Germinal center (tissue), 1 donor: ENCODE measurements around the gene KRTAP2-4.
"Not testable (repeated sequence)": the region's sequence is repeated elsewhere in the genome, so short reads cannot be mapped to it uniquely, and the experiment has no call there.

ENCODE experiments used
- DNase-seq: peaks from one replicate; pipeline ENCODE4 v3.0.0; 2012; ENCODE audit warnings: mixed read lengths, low spot score

The KRTAP2-4 gene, protein sequence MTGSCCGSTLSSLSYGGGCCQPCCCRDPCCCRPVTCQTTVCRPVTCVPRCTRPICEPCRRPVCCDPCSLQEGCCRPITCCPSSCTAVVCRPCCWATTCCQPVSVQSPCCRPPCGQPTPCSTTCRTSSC

DNA sequence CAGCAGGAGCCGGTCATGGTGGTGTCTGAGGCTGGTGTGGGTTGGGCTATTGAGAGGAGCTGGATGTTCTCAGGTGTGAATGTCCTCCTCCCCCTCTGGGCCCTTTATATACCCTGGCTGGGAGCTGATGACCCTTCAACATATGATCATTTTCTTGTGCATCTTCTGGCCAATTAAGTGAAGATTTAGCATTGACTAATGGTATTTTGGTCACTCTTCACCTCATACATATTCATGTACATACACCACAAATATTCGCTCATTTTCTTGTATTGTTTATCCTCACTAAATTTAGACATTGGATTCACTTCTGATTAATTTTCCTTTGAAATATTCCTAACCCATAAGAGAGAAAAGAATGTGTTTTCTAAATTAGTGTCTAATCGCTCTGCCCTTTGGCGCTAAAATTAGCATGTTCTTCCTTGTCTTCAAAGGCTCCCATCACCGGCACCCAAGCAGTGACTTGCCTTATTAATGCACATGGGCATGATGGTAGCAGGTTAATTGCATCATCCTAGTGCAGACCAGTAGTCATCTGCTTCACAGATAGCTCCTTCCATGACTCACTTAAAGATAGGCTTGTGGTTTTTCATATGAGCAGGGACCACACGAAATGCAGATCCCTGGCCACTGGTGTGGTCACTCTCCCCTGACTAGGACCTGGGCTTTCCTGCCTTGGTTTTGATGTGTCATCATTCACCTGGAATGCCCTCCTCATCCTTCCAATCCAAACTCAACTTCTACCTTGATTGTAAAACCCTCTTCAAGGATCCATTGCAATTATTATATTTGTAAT lies at the start of gene KRTAP2-4:
Gene KRTAP2-4, minus strand, starts transcription at position 51 of the 796 bp plus-strand sequence. Its CDS starts 34 bp downstream, at position 17.
- DNase-seq: no peak

DNA sequence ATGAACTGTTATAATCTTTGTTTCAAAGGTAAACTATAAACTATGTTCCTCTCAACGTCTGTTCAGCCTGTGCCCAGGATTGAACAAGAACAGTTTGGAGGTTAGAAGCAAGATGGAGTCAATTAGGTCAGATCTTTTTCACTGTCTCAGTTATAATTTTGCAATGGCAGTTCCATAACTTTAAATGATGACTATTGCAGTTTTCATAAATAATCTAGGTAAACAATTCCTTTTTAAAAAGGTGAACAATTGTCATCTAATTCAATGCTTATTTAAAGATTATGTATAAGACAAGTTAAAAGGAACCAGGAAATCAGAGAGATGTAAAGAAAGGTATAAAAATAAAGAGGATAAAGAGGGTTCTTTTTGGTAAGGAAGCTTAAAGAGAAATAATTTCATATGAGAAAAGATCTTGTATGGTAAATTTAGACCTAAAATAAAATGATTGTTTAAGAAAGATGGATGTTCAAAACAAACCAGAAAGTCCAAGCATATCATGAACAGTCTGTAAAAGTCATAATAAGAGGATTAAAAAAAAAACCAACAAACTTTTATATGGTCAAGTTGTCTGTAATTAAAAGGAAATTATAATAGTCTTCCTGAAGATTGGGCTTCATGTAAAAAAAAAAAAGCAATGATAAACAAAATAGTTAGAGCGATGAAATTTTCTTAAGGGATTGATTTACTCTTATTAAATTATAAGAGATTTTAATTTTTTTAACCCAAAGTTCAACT lies 45.6 kb upstream of the KRTAP2-4 start:
- no peak for DNase-seq

DNA sequence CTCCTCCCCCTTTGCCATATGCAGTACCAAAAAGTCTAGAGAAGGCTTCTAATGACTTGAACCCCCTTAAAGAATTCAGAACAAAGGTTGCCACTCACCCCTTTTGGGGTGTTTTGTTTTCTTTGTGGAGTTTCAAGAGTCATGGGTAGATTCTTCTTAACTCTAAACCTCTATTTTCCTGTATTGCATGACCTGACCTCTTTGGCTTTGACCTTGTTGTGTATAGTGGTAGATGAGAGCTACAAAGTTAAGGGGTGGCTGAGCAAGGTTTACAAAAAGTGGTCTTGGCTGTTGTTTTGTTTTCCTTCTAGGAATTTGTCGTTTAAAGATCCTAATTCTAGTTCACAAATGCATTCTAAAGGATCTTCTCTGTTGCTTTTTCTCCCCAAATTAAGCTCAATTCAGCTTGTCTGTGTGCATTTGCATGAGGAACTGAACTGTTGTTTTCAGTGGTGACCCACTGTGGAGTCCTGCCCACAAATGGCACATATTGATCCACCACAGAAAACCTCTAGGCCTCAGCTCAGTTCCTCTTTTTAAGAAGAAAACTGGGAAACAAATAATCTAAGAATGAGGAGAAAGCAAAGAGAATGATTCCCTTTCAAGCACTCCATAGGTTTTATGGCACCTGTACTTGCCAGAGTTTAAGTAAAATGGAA lies 43.2 kb upstream of the KRTAP2-4 start:
- not testable (repeated sequence) for DNase-seq

DNA sequence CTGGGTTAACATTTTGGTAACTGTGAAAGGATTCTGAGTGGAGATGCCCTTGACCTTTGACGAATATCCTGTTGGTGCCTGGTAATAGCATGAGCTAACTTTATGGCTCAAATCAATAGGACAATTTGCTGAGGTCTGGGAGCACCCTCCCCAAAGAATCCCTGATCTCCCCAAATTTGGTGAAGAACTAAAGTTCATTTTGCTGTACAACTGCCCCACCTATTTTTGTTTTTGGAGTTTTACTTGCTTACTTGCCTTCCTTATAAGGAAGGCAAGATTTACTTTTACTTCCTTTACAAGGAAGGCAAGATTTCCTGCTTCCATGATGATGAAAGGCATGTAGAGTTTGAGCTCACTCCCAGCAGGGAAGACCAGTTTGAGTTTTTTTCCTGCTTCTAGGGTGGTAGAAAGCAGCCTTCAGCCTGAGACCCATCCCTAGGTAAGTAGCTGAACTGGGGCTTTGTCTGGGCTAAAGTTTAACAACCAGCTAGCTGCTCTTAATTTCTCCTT lies 42.3 kb upstream of the KRTAP2-4 start:
- no peak for DNase-seq

DNA sequence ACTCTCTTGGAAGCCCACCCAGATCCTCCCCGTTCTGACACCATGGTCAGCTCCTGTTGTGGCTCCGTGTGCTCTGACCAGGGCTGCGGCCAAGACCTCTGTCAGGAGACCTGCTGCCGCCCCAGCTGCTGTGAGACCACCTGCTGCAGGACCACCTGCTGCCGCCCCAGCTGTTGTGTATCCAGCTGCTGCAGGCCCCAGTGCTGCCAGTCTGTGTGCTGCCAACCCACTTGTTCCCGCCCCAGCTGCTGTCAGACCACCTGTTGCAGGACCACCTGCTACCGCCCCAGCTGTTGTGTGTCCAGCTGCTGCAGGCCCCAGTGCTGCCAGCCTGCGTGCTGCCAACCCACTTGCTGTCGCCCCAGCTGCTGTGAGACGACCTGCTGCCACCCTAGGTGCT lies 39.7 kb upstream of the KRTAP2-4 start, which contains the start of gene KRTAP4-9:
Gene KRTAP4-9, plus strand, starts transcription at position 43 of the 400 bp plus-strand sequence. Its CDS starts 0 bp downstream, at position 43.
- DNase-seq: not testable (repeated sequence)

DNA sequence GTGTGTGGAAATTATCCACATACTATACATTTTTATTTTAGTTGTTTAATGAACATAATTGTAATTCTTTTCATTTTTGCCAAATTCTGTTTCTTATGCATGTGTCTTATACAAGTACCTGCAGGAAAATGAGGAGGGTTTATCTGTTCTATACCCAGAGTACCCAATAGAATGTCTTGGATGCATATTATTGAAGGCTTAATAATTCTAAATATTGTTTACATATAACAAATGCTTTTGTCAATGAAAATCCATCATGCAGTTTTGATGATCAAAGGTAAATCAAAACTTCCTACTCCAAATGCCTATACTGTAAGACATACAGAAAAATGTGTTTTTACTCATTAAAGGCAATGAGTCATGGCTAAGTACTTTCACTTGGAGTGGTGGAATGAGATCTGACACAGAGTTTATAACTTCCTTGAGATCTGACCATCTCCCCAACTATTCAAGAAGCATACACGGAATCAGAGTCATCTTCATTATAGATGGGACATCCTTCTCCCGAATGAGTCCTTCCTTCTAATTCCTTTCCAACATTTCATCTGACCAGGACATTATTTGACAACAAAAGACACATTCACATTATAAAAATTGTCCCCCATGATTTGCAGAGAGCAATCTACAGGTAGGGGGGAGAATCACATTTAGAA lies 38.8 kb upstream of the KRTAP2-4 start:
- DNase-seq: not testable (repeated sequence)

DNA sequence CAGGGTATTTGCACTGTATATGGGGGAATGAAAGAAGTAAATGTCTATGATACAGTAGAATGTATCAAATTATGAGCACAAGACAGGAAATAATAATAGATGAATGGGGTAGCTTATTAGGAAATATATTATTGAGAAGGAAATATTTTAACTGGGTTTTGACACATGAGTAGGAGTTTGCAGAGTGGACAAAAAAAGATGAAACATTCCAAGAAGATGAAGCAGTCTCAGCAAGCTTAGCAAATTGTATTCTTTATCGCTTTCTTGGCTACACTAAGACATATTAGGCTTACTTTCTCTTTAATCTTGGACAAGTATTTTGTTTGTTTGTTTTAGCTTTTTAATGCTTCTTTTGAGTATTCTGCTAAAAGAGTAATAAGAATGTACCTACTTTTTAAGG lies 38.2 kb upstream of the KRTAP2-4 start:
- DNase-seq: no peak

DNA sequence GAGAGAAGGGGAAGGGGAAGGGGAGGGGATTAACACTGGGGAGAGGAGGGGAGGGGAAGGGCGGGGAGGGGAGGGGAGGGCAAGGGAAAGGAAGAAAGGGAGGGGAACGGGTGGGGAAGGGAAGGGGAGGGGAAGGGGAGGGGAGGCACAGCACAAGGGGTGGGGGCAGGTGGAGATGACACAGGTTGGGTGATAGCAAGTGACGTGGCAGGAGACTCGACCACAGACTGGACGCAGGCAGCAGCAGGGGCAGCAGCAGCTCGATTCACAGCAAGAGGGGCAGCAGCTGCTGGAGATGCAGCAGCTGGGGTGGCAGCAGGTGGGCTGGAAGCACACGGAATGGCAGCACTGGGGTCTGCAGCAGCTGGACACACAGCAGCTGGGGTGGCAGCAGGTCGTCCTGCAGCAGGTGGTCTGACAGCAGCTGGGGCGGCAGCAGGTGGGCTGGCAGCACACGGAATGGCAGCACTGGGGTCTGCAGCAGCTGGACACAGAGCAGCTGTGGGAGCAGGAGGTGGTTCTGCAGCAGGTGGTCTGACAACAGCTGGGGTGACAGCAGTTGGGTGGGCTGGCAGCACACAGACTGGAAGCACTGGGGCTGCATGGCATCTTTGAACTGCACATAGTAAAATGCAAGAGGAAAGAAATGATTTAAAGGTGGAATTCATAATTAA lies 36.0 kb upstream of the KRTAP2-4 start, which contains the start of gene KRTAP4-16:
Gene KRTAP4-16, minus strand, starts transcription at position 624 of the 674 bp plus-strand sequence. Its CDS starts 0 bp downstream, at position 624.
- DNase-seq: no peak

DNA sequence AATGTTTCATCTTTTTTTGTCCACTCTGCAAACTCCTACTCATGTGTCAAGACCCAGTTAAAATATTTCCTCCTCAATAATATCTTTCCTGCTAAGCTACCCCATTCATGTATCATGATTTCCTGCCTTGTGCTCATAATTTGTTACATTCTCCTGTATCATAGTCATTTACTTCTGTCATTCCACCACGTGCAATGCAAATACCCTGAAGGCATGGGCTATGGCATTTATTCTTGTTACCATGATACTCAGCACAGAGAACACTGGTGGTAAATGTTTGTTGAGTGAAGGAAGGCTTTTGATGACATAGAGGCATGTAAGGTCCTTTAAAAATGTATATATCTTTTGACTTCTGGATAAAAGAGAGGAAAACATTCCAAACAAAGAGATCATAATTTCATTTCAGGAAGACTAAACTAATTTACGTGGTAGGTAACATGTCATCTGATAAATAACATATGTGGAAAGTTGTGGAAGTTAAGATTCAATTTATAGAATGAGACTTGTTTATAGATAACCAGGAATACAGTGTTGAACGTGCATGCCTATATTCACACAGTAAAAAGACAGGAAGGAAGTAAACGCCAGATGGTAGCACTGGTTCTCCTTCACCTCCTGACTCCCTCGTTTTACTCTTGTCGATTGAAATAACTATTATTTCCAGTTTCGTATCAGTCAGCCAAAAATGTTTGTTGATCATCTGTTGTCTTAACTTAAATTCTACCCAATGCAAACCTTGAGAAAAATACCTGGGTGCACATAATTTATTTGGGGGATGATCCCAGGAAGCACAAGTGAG lies 34.2 kb upstream of the KRTAP2-4 start:
- DNase-seq: not testable (repeated sequence)

DNA sequence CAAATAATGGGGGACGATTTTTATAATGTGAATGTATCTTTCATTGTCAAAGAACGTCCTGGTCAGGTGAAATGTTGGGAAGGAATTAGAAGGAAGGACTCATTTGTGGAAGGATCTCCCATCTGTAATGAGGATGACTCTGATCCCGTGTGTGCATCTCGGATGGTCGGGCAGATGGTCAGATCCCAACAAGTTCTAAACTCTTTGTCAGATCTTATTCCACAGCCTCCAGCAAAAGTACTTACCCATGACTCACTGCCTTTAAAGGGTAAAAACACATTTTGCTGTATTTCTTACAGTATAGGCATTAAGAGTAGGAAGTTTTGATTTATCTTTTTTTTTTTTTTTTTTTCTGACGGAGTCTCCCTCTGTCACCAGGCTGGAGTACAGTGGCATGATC lies 32.8 kb upstream of the KRTAP2-4 start:
- no peak for DNase-seq

DNA sequence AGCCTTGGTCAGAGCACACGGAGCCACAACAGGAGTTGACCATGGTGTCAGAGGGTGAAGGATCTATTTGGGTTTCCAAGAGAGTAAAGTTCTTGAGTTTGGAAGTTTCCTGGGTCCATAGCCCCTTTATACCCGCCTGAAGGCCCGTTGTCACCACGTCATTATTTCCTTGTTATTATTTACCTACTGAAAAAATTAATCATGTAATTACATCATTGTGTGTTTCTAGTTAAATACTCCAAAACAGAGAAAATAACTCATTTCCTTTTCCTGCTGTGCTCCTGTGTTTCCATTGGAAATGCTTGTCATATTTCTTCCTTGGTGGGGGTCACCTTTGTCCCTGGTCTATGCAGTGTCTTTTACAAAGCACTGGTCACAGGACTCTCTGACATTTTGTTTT lies 32.4 kb upstream of the KRTAP2-4 start, which contains the start of gene KRTAP4-8:
Gene KRTAP4-8, minus strand, starts transcription at position 101 of the 400 bp plus-strand sequence. Its CDS starts 58 bp downstream, at position 43.
- DNase-seq: no peak

DNA sequence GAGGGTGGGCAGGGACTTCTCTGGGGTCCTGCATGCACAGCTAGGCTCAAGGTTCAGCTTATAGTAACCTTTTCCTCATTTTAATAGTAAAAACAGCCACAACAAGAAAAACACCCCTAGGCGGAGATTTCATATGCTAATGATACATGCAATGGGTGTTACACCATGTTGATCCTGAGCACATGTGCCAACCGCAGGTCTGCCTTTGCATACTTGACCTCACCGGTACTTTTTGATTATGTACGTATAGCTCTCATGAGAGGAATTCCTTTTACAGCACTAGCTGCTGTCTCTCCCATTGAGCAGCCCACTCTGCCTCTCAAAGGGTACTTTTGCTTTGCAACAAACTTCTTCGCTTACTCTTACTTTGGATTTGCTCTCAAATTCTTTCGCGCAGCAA lies 30.4 kb upstream of the KRTAP2-4 start:
- no peak for DNase-seq

DNA sequence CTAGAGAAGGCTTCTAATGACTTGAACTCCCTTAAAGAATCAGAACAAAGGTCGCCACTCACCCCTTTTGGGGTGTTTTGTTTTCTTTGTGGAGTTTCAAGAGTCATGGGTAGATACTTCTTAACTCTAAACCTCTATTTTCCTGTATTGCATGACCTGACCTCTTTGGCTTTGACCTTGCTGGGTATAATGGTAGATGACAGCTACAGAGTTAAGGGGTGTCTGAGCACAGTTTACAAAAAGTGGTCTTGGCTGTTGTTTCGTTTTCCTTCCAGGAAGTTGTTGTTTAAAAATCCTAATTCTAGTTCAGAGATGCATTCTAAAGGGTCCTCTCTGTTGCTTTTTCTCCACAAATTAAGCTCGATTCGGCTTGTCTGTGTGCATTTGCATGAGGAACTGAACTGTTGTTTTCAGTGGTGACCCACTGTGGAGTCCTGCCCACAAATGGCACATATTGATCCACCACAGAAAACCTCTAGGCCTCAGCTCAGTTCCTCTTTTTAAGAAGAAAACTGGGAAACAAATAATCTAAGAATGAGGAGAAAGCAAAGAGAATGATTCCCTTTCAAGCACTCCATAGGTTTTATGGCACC lies 23.2 kb upstream of the KRTAP2-4 start:
- not testable (repeated sequence) for DNase-seq

DNA sequence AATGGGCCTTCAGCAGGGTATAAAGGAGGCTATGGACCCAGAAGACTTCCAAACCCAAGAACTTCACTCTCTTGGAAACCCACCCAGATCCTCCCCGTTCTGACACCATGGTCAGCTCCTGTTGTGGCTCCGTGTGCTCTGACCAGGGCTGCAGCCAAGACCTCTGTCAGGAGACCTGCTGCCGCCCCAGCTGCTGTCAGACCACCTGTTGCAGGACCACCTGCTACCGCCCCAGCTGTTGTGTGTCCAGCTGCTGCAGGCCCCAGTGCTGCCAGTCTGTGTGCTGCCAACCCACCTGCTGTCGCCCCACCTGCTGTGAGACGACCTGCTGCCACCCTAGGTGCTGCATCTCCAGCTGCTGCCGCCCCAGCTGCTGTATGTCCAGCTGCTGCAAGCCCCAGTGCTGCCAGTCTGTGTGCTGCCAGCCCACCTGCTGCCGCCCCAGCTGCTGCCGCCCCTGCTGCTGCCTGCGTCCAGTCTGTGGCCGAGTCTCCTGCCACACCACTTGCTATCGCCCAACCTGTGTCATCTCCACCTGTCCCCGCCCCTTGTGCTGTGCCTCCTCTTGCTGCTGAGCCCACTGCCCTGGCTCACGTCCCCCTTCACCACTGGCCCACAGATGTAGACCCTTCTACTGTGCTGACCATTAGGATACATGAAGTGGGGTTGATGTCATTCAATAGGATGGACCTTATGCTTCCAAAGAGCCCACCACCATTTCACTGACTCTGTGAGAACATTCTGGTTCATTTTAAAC lies 18.6 kb upstream of the KRTAP2-4 start, which contains the start of gene KRTAP4-7:
Gene KRTAP4-7, plus strand, starts transcription at position 51 of the 757 bp plus-strand sequence. Its CDS starts 57 bp downstream, at position 108.
- not testable (repeated sequence) for DNase-seq

DNA sequence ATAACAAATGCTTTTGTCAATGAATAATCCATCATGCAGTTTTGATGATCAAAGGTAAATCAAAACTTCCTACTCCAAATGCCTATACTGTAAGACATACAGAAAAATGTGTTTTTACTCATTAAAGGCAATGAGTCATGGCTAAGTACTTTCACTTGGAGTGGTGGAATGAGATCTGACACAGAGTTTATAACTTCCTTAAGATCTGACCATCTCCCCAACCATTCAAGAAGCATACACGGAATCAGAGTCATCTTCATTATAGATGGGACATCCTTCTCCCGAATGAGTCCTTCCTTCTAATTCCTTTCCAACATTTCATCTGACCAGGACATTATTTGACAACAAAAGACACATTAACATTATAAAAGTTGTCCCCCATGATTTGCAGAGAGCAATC lies 17.7 kb upstream of the KRTAP2-4 start:
- not testable (repeated sequence) for DNase-seq

DNA sequence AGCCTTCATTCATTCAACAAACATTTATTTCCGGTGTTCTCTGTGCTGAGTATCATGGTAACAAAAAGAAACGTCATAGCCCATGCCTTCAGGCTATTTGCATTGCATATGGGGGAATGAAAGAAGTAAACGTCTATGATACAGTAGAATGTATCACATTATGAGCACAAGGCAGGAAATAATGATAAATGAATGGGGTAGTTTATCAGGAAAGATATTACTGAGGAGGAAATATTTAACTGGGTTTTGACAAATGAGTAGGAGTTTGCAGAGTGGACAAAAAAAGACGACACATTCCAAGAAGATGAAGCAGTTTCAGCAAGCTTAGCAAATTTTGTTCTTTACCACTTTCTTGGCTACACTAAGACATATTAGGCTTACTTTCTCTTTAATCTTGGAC lies 16.9 kb upstream of the KRTAP2-4 start:
- DNase-seq: no peak

DNA sequence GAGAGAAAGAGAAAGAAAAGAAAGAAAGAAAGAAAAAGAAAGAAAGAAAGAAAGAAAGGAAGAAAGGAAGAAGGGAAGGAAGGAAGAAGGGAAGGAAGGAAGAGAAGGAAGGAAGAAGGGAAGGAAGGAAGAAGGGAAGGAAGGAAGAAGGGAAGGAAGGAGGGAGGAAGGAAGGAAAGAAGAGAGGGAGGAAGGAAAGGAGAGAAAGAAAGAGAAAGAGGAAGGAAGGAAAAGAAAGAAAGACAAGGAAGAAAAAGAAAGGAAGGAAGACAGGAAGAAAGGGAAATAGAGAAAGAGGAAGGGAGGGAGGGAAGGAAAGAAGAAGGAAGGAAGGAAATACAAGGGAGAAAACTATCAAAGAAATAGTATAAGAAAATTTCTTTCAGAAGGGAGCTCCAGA lies 11.1 kb upstream of the KRTAP2-4 start:
- DNase-seq: no peak

DNA sequence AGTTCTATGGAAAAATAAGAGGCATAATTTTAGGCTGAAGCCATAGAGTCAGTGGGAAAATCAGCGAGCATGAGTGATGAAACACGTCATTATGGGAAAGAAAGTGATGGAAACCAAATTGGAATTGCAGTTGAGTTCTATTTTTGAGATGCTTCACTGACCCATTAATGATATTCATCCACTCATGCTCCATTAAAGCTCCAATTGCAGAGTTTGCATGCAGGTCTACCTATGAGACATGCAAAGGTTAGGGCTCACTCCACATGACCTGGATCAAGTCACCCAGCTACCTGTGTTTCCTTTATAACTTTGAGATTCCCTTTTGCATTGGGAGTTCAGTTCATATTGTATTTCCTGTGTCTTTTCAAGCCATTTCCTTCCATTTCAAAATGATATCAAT lies 8.0 kb upstream of the KRTAP2-4 start:
- DNase-seq: no peak
